ENCODE data around the gene MPPED2. TPM values are rescaled to one million over a fixed set of nuclear protein-coding genes. Genes with fewer than 3 reads are reported as not detected.

Gene MPPED2
- polyA plus RNA-seq, 3 donors = 0.29 to 0.59 (median 0.52) TPM

- Histone ChIP-seq H3K27me3 (ENCODE audit: control insufficient read depth in 2 of 2, insufficient read depth in 2 of 2, low read length in 2 of 2) (no peaks in the 10 kb centered on the region), H2AFZ (ENCODE audit: insufficient read depth, low read depth, low read length, poor library complexity, severe bottlenecking) (no peak overlapping the region), H3K79me2 (ENCODE audit: insufficient read depth, low read length) (no peaks in the 10 kb centered on the region), H3K9ac (ENCODE audit: insufficient read depth, low read length, poor library complexity, severe bottlenecking) (no peak overlapping the region), H3K4me3 (replicated peaks in 1 of 3; ENCODE audit: low read depth in 2 of 3, low read length in 3 of 3) (no peak overlapping the region), H3K4me2 (replicated peaks; ENCODE audit: extremely low read depth, low read length, poor library complexity, severe bottlenecking) (no peak overlapping the region), H3K4me1 (ENCODE audit: control insufficient read depth in 1 of 2, insufficient read depth in 2 of 2, low read length in 2 of 2) (no peaks in the 10 kb centered on the region), H3K9me3 (replicated peaks in 1 of 2; ENCODE audit: control insufficient read depth in 1 of 2, insufficient read depth in 1 of 2, low read length in 2 of 2) (no peaks in the 10 kb centered on the region), H3K27ac (ENCODE audit: low read depth in 1 of 2, low read length in 2 of 2) (no peak overlapping the region), H4K20me1 (ENCODE audit: insufficient read depth, low read length) (no peaks in the 10 kb centered on the region), H3K36me3 (replicated peaks in 1 of 2; ENCODE audit: control insufficient read depth in 1 of 2, insufficient read depth in 2 of 2, low read length in 2 of 2) (no peaks in the 10 kb centered on the region)
- Mint-ChIP-seq H3K9me3 (no peaks in the 10 kb centered on the region), H3K4me3 (no peak overlapping the region), H3K4me1 (peaks cover 6% of the 10 kb centered on the region), H3K36me3 (no peaks in the 10 kb centered on the region), H3K27me3 (ENCODE audit: low read depth in 3 of 3) (no peaks in the 10 kb centered on the region), H3K27ac (no peak overlapping the region)
- TF ChIP-seq, protein P1, sequence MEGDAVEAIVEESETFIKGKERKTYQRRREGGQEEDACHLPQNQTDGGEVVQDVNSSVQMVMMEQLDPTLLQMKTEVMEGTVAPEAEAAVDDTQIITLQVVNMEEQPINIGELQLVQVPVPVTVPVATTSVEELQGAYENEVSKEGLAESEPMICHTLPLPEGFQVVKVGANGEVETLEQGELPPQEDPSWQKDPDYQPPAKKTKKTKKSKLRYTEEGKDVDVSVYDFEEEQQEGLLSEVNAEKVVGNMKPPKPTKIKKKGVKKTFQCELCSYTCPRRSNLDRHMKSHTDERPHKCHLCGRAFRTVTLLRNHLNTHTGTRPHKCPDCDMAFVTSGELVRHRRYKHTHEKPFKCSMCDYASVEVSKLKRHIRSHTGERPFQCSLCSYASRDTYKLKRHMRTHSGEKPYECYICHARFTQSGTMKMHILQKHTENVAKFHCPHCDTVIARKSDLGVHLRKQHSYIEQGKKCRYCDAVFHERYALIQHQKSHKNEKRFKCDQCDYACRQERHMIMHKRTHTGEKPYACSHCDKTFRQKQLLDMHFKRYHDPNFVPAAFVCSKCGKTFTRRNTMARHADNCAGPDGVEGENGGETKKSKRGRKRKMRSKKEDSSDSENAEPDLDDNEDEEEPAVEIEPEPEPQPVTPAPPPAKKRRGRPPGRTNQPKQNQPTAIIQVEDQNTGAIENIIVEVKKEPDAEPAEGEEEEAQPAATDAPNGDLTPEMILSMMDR (IDR thresholded peaks at IDR 0.05) = no peak
- intact Hi-C loops (cut with micrococcal nuclease) = no loop called here
- WGBS (ENCODE audit: insufficient coverage) = 44% methylated on average over 7 of the region's 10 CpGs
- no peak for DNase-seq
Measured at GRCh38 chr11:30565027-30565426, 21.1 kb downstream of the MPPED2 start.

GRCh38 chr11:30561691-30562415, 24.3 kb downstream of the MPPED2 start:
- no peak for DNase-seq
- WGBS (ENCODE audit: insufficient coverage) = no CpG with 5 or more reads among the region's 1 CpG

More at GRCh38 chr11:30561691-30562415, 24.3 kb downstream of the MPPED2 start:
- Mint-ChIP-seq H3K36me3 (no peaks in the 10 kb centered on the region), H3K4me1 (peaks cover 6% of the 10 kb centered on the region), H3K27me3 (ENCODE audit: low read depth in 3 of 3) (no peaks in the 10 kb centered on the region), H3K4me3 (no peak overlapping the region), H3K9me3 (peaks cover 0 to 2% (median 0%) of the 10 kb centered on the region in 7 donors), H3K27ac (no peak overlapping the region)
- TF ChIP-seq, protein P1 (IDR thresholded peaks at IDR 0.05) = no peak
- no peaks in the 10 kb centered on the region for H3K4me1 ChIP-seq (ENCODE audit: control insufficient read depth in 1 of 2, insufficient read depth in 2 of 2, low read length in 2 of 2)
- H3K27me3 ChIP-seq (ENCODE audit: control insufficient read depth in 2 of 2, insufficient read depth in 2 of 2, low read length in 2 of 2) = no peaks in the 10 kb centered on the region
- no peaks in the 10 kb centered on the region for H3K79me2 ChIP-seq (ENCODE audit: insufficient read depth, low read length)
- intact Hi-C loops (cut with micrococcal nuclease) = no loop called here
- H3K9me3 ChIP-seq (replicated peaks in 1 of 2; ENCODE audit: control insufficient read depth in 1 of 2, insufficient read depth in 1 of 2, low read length in 2 of 2) = no peaks in the 10 kb centered on the region
- no peaks in the 10 kb centered on the region for H3K36me3 ChIP-seq (replicated peaks in 1 of 2; ENCODE audit: control insufficient read depth in 1 of 2, insufficient read depth in 2 of 2, low read length in 2 of 2)
- H4K20me1 ChIP-seq (ENCODE audit: insufficient read depth, low read length) = no peaks in the 10 kb centered on the region
- no peak overlapping the region for H3K27ac ChIP-seq (ENCODE audit: low read depth in 1 of 2, low read length in 2 of 2)
- no peak overlapping the region for H3K4me3 ChIP-seq (replicated peaks in 1 of 3; ENCODE audit: low read depth in 2 of 3, low read length in 3 of 3)
- no peak overlapping the region for H3K4me2 ChIP-seq (replicated peaks; ENCODE audit: extremely low read depth, low read length, poor library complexity, severe bottlenecking)
- no peak overlapping the region for H2AFZ ChIP-seq (ENCODE audit: insufficient read depth, low read depth, low read length, poor library complexity, severe bottlenecking)
- H3K9ac ChIP-seq (ENCODE audit: insufficient read depth, low read length, poor library complexity, severe bottlenecking) = no peak overlapping the region

Data from CD14-positive monocyte (primary cell).